LNCAP (cell line): ENCODE results near the gene CHMP1A.

Source experiments
- CTCF ChIP-seq: fragments of 450-650 bp; IDR thresholded peaks from 2 replicates; pipeline ENCODE4 v1.5.1; 2017; ENCODE audit warnings: mild to moderate bottlenecking

CHMP1A gene

DNA sequence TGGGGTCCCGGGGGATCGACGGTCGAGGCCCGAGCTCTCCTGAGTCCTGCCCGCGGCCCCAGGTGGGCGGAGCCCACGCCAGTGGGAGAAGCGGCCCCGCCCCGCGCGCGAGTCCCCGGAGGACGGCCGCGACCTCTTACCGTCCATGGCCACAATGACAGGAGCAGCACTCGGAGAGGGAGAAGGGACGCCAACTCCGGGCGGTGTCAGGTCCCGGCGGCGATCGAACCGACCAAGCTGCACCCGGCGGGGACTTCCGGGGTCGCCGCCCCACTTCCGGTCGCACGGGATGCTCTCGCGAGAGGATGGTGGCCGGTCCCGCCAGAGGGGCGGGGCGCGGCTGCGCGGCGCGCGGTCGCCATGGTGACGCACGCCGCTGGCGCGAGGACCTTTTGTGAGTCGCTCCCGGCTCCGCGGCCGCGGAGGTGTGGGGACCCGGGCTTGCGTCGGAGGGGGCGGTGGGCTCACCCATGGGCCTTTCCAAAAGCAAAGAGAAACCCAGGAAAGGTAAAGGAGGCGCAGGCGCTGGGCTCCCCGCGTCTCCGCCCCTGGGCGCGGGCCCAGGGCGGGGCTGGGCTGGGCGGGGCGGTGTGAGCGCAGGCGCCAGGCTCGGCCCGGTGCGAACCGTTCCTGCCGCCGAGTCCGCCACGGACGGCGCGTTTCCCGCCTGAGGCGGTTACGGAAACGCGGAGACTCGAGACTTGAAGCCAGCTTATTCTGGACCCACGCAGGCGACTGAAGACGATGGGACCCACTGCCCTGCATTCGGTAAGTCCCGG is at the start of gene CHMP1A, which contains the start of gene SPATA33:
Gene CHMP1A, minus strand, starts transcription at position 267 of the 779 bp plus-strand sequence. Its CDS starts 120 bp downstream, at position 147.
Gene SPATA33, plus strand, starts transcription at position 395 of the 779 bp plus-strand sequence. Its CDS starts 76 bp downstream, at position 471.
- no peak for TF ChIP-seq CTCF

DNA sequence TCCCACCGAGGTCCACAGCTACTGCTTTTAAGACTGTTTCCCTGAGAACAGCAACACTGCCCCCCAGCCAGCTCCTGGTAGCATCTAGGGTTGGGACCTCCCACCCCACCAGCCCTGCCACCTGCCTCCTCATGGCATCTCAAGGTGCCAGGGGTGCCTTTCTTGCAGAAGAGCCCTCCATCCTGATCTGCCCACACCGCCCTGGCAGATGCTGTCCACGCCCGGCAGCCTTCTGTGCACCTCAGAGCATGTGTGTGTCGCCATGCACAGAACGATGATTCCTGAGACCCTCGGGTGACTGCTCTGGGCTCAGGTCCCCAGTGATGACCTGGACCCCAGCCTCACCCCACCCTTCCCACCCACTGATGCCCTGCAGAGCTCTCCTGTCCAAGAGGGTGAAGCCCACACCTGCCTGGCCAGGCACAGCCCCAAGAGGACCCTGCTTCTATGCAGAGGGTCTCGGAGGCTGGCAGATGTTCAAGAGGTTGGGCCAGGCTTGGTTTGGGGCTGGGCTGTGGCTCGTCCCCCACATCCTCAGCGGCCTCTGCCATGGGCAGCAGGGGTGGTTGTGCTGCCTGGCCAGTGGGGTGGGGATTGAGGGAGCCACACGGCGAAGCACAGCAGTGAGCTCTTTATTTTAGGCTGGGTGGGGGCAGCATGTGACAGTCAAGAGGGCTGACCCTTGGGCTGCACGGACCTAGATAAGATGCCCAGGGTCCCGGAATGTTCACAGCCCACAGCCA is 49.2 kb upstream of the CHMP1A start:
- TF ChIP-seq CTCF, result no peak

DNA sequence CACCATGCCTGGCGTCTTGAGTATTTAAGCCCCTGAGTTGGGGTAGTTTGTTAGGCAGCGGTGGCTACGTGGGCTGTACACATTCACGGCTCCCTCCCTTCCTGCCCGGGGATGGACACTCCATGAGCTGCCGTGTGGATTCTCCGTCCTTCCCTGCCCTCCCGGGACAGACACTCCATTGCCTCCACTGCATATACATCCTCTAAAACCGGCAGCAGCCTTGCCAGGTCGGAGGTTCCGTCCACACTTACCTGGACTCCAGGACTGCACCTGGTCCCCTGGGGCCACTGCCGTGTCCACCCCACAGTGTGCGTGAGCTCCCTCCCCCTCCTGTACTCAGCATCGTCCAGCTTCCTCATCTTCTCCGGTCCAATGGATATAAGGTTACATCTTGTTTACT is 47.5 kb upstream of the CHMP1A start:
- TF ChIP-seq CTCF, result no peak

DNA sequence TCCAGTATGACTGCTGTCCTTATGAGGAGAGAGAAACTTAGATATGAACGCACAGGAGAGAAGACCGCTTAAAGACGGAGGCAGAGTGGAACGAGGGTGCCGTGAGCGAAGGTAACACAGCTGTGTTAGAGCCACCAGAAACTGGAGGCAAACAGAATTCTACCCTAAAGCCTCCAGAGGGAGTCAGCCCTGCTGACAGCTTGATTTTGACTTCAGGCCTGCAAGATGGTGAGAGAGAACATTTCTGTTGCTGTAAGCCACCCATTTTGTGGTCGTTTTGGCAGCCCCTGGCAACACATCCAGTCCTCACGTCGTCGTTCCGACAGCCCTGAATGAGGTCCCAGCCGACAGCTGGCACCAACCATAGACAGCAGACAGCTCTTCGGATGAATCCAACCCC is 46.8 kb upstream of the CHMP1A start:
- no peak for TF ChIP-seq CTCF

- no peak; the same call in 1 of the 2 replicates for TF ChIP-seq CTCF
Measured at GRCh38 chr16:89701425-89702406, 44.2 kb upstream of the CHMP1A start, which contains the start of gene SPATA2L. SPATA2L (minus strand) TSS chr16:89701705; CDS start chr16:89701232, 473 bp downstream.

GRCh38 chr16:89700649-89701424 is 43.3 kb upstream of the CHMP1A start:
- peak; percentile 45 for TF ChIP-seq CTCF
